HG03103 (cell line): Measurements from ENCODE around the gene CDRT15L2.
"Not testable (repeated sequence)": the region's sequence is repeated elsewhere in the genome, so short reads cannot be mapped to it uniquely, and the experiment has no call there.

Source experiments
- ATAC-seq: cut with Tn5 transposase; IDR thresholded peaks from one replicate; pipeline ENCODE4 v1.9.1; 2021; ENCODE audit warnings: low read depth; ENCODE audit not compliant: unreplicated experiment

Gene CDRT15L2

DNA sequence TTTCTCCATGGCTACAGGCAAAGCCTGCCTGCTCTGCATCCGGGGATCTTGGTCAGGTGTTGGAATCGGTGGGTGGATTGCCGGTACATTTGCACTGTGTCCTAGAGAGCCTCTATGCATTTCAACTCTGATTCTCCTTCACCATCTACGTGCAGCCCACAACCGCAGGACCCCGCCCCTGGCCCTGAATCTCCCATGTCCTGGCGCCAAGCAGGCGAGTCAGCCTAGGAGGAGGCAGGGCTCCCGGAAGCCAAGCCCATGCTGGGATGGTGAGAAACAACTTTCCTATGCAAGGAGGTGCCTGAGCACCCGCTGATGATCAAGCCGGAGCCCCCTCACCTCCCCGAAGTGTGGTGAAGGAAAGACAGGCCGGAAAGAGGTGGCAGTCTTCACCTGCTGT is 7.9 kb upstream of the CDRT15L2 start:
- ATAC-seq, result not testable (repeated sequence)

DNA sequence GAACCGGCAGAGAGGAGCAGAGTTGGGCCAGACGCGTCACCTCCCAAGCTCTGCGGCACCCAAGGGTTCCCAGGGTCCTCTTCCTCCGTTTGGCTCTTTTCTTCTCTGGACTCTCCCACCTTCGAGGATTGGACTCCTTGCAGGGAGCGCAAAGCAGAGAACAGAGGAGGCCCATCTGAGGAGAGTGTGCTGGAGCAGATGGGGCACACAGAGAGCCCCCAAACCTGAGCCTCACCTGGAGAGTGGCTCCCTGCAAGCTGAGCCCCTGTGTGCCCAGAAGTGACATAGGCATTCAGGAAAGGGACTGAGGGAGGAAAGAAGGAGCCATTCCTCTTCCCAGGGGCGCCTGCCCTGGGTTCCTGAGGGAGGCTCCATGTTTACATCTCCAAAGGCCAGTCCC is 6.3 kb upstream of the CDRT15L2 start:
- ATAC-seq, result not testable (repeated sequence)

DNA sequence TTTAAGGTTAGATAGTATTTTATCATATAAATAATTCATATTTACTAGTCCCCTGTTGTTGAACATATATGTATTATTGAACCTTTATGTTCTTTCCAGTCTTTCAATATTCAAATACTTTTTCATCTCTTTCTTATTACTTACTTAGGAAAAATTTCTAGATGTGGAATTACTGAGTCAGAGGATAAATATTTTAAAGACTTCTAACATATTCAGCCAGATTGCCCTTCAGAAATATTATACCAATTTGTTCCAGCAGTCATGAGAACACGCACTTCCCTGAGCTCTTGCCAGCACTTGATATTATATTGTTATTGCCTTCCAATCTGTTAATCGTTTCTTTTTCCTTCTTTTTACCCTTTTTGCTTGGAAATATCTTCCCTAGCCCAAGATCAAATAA is 4.5 kb upstream of the CDRT15L2 start:
- not testable (repeated sequence) for ATAC-seq

DNA sequence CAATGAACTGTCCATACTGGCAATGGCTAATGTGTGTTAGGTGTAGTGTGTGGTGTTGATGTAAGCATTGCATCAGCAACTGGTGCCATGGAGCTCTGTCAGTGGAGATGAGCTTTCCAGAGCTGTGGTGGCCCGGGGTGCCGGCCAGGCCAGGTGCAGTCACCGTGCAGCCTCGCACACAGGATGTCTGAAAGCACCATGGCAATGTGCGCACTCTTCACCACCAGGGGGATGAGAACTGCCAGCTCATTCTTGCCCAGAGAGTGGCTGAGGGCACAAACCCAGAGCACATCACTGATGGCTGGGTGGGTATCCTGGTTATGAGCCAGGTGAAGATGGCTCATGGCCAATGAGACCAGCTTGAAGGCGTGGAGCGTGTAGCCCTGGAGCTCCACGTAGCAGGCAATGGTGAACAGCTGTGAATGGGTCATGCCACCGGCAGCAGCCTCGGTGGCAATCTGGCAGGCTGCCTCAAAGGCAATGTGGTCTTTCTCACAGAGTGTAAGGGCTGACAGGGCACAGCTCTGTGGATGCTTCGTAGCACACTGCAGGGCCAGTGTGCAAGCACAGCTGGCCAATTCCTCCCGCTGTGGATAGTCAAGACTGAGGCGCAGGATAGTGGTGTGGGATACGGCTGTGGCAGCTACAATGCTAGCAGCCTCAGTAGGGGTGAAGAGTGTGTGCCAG is 4.5 kb downstream of the CDRT15L2 start:
- not testable (repeated sequence) for ATAC-seq

DNA sequence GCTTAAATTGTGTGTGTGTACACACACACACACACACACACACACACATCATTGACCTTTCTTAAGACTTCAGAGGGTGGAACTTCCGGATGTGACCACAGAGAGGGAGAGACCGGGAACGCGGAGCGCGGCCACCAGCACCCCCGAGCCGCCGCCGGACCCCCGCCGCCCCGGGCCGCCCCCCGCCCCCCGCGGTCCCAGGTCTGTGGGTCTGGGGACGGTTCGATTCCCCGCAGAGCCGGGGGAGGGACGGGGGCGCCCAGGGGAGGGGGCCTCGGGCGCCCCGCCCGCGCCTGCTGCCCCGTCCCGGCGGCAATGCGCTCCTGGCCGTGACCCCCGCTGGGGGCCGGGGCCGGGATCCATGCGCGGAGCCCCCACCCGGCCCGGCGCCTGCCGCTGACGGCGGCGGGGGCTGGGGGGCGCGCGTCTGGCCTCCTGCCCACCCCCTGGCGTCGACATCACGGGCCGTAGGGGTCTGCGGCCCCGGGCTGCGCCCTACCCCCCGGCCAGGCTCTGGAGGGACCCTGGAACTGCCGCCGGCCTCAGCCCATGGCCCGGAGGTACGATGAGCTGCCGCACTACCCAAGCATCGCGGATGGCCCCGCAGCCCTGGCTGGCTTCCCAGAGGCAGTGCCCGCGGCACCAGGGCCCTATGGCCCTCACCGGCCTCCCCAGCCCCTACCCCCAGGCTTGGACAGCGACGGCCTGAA is 9.4 kb downstream of the CDRT15L2 start:
- ATAC-seq, result not testable (repeated sequence)

DNA sequence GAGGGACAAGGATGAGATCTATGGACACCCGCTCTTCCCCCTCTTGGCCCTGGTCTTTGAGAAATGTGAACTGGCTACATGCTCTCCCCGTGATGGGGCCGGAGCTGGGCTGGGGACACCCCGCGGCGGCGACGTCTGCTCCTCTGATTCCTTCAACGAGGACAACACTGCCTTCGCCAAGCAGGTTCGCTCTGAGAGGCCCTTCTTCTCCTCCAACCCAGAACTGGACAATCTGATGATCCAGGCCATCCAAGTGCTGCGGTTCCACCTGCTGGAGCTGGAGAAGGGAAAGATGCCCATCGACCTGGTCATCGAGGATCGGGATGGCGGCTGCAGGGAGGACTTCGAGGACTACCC is 9.9 kb downstream of the CDRT15L2 start:
- ATAC-seq, result not testable (repeated sequence)

DNA sequence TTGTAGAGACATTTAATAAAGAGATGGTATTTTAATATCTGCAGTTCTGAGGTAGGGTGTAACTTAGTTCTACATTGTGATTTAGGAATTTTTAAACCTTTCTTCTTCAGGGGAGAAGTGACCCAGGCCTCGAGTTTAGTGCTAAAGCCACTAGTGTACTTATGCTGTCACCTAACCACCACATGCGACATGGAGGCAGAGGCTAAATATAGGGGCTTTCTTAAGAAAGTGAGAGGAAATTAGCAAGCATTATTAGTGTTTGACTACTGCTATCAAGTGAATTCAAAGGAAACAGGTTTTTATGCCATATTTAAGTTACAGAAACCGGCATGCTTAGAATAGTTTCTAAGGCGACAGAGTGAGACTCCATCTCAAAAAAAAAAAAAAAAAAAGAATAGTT is 11.5 kb downstream of the CDRT15L2 start:
- not testable (repeated sequence) for ATAC-seq

DNA sequence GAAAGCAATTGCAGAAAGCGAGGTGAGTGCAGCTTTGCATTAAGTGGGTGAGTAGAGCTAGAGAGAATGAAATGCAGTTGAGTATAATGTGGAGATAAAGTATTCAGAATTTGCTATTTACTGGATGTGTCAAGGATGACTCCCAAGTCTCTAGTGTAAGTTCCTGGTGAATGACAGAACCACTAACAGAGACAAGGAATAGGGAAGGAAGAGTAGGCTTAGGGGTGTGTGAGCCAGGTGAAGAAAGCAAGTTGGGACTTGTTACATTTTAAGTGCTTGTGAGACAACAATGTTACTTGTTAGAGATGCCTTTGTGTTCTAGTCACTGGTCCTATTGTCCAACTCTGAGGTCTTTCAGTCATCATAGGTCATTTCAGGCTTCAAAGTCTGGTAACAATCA is 26.0 kb downstream of the CDRT15L2 start:
- not testable (repeated sequence) for ATAC-seq

DNA sequence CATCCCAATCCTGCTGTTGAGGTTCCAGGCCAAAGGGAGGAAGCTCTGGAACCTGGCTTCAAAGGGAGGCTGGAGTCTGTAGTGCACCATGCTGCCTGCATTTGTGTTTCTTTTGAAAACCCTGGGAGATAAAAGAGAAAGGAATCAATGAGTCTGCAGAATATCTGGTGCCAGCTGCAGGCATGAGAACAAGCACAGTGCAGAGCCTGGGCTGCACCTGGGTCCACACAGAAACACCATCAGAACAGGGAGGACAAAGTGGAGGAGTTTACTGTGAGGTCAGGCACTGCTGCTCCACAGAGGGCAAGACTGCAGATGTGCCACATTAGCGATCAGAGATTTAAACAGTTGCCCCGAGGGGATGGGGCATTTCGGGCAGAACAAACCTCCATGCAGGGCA is 30.0 kb downstream of the CDRT15L2 start:
- not testable (repeated sequence) for ATAC-seq

DNA sequence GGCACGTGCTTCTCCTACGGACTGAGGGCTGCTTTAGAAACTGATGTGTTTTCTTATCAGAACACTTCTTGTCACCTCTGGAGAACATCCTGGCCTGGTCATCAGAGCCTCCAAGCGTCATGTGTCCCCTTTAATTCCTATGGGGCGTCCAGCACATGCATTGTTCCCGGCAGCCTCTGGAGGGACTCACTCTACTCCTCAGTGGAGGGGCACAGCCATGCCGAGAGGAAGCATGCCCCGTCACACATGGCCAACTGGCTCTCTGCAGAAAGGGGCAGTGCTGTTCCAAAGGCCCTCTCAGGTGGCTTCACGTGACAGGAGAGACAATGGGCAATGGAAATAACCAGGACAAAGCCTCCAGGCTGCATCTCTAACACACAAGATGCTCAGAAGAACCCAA is 31.8 kb downstream of the CDRT15L2 start:
- no peak for ATAC-seq

DNA sequence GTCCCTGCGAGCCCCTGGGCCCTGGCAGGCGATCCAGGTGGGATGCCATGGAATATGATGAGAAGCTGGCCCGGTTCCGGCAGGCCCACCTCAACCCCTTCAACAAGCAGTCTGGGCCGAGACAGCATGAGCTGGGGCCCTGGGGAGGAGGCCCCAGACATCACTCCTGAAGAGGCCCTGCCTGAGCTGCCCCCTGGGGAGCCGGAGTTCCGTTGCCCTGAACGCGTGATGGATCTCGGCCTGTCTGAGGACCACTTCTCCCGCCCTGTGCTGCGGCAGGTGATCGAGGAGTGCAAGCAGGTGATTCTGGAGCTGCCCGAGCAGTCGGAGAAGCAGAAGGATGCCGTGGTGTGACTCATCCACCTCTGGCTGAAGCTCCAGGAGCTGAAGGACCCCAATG is 33.1 kb downstream of the CDRT15L2 start:
- ATAC-seq, result no peak

DNA sequence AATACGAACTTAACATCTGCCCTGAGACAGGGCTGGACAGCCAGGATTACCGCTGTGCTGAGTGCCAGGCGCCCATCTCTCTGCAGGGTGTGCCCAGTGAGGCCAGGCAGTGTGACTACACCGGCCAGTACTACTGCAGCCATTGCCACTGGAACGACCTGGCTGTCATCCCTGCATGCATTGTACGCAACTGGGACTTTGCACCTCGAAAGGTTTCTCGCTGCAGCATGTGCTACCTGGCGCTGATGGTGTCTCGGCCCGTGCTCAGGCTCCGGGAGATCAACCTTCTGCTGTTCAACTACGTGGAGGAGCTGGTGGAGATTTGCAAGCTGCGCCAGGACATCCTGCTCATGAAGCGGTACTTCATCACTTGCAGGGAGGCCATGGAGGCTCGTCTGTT is 33.7 kb downstream of the CDRT15L2 start:
- ATAC-seq, result no peak

DNA sequence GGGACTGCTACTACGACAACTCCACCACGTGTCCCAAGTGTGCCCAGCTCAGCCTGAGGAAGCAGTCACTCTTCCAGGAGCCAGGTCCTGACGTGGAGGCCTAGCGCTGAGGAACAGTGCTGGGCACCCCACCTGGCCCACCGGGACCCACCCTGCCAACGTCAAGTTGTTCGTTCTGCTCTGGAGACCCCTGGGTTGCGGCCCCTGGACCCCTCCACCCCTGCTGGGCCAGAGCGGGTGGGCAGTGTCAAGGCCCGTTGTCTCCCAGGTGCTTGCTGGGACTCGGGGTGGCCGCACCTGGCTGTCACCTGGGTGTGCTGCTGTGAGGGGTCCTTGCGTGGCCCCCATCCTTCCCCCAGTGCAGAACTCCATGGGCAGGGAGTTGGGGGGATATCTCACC is 34.4 kb downstream of the CDRT15L2 start:
- ATAC-seq, result no peak

DNA sequence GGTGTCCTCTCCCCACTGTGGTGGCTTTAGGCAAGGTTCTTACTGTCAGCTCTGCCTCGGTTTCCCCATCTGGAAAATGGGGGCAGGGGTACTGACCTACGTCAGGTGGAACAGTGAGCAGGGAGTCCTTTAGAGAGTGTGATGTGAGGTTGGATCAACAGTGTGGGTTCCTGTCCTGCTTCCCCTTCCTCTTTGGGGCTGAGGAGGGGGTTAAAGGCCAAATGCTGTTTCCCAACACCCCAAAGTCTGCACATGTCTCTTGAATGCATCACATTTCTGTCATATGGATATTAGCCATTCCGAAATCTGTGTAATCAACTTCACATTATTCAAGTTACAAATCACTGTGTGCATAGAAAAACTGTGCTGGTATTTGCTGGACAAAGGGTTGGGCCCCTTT is 35.9 kb downstream of the CDRT15L2 start:
- not testable (repeated sequence) for ATAC-seq
